ENCODE measurements around the gene ARSG. TPM values are rescaled to one million over a fixed set of nuclear protein-coding genes. Genes with fewer than 3 reads are reported as not detected.

ARSG gene
- total RNA-seq, 4 donors from 2014 or later = 2.2 to 5.5 (median 3.5) TPM

DNA sequence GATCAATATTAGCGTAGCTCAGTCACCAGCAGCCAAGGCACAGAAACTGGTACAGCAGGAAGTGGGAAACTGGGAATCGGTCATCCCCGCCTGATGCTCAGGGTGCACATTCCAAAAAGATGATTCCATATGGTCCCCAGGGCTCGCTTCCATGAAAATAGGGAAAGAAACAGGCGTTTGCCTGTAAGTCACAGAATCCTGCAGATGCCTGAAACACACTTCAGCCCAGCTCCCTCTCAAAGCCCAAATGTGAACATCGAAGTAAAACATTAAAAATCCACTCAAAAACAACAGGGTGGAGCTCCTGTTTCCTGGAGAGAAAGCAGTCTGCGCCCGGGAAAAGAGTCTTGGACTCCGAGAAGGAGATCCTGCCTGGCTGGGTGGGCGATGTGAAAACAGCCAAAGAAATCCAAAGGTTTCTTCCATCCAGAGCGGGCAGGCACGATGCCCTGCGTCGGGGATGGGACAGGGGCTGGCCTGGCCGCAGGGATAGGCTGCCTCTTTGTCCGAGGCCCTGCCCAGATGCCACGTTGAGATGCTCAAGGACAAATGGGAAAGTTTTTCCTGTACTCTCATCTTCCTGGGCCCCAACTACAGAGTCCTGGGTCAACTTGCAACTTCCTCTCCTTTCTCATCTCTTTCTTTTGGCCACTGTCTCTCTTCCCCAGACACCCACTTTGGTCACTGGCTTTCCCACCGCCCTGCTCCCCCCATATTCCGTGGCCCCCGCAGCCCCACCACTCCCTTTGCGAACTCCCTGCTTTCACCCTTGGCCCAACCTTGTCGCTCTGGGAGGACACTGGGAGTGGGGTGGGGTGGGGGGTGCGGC lies 165.3 kb downstream of the ARSG start:
- WGBS, 2 donors (ENCODE audit: low coverage in 1 of 2) = 0 to 12% methylated on average over 2 to 17 of the region's 23 CpGs
- Histone ChIP-seq H3K4me1 (peaks cover 0 to 49% (median 9%) of the 10 kb centered on the region in 3 donors), H3K27me3 (no peaks in the 10 kb centered on the region), H3K9me3 (no peaks in the 10 kb centered on the region), H3K4me3 (peak overlapping the region; percentile 59 to 92), H3K36me3 (peaks cover 0 to 16% of the 10 kb centered on the region in 2 donors), H3K27ac (peak overlapping the region; percentile 88 to 99 (median 95))
- peak; percentile 72 for ATAC-seq
- TF ChIP-seq POLR2A (IDR thresholded peaks at IDR 0.05) = peak in 1 of 2 donors; percentile 36
- TF ChIP-seq, protein P1, sequence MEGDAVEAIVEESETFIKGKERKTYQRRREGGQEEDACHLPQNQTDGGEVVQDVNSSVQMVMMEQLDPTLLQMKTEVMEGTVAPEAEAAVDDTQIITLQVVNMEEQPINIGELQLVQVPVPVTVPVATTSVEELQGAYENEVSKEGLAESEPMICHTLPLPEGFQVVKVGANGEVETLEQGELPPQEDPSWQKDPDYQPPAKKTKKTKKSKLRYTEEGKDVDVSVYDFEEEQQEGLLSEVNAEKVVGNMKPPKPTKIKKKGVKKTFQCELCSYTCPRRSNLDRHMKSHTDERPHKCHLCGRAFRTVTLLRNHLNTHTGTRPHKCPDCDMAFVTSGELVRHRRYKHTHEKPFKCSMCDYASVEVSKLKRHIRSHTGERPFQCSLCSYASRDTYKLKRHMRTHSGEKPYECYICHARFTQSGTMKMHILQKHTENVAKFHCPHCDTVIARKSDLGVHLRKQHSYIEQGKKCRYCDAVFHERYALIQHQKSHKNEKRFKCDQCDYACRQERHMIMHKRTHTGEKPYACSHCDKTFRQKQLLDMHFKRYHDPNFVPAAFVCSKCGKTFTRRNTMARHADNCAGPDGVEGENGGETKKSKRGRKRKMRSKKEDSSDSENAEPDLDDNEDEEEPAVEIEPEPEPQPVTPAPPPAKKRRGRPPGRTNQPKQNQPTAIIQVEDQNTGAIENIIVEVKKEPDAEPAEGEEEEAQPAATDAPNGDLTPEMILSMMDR (IDR thresholded peaks at IDR 0.05) = no peak
- peak; percentile 44 for TF ChIP-seq POLR2AphosphoS5 (IDR thresholded peaks at IDR 0.05)
- TF ChIP-seq EP300 (IDR thresholded peaks at IDR 0.05) = no peak

DNA sequence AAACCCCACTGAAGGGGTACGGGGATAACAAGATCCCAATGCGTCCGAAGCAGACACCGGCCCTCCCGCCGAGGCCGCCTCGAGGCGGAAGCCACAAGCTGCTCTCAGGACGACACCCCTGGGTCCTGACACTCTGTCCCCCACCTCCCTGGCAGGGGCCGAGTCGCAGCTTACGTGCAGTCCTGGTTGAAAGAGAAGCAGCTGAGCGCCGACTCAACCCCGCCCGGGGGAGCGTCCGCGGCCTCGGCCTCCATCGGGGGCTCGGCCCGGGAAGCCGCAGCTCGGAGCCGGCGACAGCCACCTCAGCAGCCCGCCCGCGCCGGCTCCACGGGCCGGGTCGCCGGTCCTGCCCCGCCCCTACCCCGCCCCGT lies 165.9 kb downstream of the ARSG start, which contains the start of gene WIPI1:
WIPI1 (minus strand) TSS at position 329 of the 371 bp plus-strand sequence; CDS start at position 254, 75 bp downstream.
- peak within 1 kb of the TSS; percentile 59 to 92 for H3K4me3 ChIP-seq
- WGBS, 2 donors (ENCODE audit: low coverage in 1 of 2) = no CpG with 5 or more reads among the region's 39 CpGs
- H3K27me3 ChIP-seq = no peaks in the 10 kb centered on the region
- peak within 1 kb of the TSS; percentile 88 to 99 (median 95) for H3K27ac ChIP-seq
- peak; percentile 17 for ATAC-seq
- TF ChIP-seq, protein P1 (IDR thresholded peaks at IDR 0.05) = no peak
- TF ChIP-seq POLR2A (IDR thresholded peaks at IDR 0.05) = peak; percentile 46 to 67
- peaks cover 0 to 49% (median 9%) of the 10 kb centered on the region in 3 donors for H3K4me1 ChIP-seq
- no peaks in the 10 kb centered on the region for H3K9me3 ChIP-seq
- H3K36me3 ChIP-seq = peaks cover 0 to 10% of the 10 kb centered on the region in 2 donors

DNA sequence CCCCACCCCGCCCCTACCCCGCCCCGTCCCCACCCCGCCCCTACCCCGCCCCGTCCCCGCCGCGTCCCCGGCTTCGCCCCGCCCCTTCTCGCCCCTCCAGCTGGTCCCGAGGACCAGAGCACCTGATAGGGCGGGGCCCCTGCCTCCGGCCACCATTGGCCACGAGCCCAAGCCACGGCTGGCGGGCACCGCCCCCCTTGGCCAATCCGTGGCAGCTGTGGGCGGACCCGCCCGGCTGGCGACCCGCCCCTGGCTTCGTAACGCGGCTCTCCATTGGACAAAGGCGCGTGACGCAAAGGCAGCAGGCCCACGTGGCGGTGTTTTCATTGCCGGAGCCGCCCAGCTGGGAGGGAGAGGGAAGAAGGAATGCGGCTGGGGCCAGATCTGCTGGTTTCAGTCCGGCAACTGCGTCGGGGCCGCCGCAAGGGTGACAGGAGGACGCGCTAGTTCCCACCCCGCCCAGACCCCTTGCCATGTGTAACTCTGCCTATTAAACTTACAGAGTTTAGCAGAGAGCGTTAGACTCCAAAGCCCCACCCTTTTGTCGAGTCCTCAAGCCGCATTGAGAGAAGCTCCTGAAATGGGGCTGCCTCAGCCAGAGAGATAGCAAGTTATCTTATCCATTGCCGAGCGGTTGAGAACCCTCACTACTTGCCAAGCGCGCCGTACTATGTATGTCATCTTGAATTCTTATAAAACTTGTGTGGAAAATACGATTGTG lies 166.4 kb downstream of the ARSG start:
- peaks cover 0 to 51% (median 9%) of the 10 kb centered on the region in 3 donors for H3K4me1 ChIP-seq

DNA sequence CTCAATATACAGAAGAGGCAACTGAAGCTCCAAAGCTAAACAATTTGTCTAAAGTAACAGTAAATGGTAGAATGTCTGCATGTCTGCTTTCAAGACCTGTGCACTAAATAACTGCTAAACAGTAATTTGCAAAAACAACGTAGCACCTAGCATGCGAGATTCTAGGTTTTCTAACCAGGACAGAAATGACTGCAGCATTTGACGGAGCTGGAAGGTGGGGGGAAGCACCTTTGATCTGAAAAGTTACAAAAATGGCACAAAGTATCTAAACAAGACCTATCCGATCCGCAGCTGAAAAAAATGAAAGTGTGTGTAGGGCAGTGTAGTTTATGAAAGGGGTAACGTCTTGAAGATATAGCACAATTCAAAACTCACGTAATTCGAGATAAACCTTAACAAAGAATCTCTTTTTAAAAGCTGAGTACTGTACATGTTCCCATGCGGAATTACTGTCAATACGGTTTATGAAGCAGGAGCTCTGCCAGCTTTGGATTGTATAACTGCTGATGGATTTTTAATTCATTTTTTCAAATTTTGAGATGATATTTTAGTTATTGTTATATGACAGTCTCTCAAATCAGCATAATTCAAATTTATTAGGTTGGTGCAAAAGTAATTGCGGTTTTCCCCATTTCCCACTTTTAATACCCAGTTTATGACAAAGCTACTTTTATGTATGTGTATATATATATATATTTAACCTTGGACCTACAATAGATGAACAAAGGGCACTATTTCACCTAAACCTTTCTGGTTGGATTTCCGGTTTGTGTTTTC lies 167.2 kb downstream of the ARSG start:
- Histone ChIP-seq H3K27ac (peak overlapping the region; percentile 64 to 99 (median 95)), H3K4me3 (peak overlapping the region; percentile 49 to 92), H3K36me3 (no peaks in the 10 kb centered on the region), H3K4me1 (peaks cover 0 to 46% (median 9%) of the 10 kb centered on the region in 3 donors), H3K27me3 (no peaks in the 10 kb centered on the region), H3K9me3 (no peaks in the 10 kb centered on the region)
- WGBS, 2 donors (ENCODE audit: low coverage in 1 of 2) = 31 to 33% methylated on average over 12 of the region's 12 CpGs
- TF ChIP-seq POLR2A (IDR thresholded peaks at IDR 0.05) = no peak
- no peak for TF ChIP-seq EP300 (IDR thresholded peaks at IDR 0.05)
- TF ChIP-seq, protein P1 (IDR thresholded peaks at IDR 0.05) = no peak
- no peak for TF ChIP-seq POLR2AphosphoS5 (IDR thresholded peaks at IDR 0.05)
- ATAC-seq = no peak

More for the DNA sequence above, 166.4 kb downstream of the ARSG start:
- TF ChIP-seq POLR2AphosphoS5 (IDR thresholded peaks at IDR 0.05) = peak; percentile 77
- no peak for TF ChIP-seq EP300 (IDR thresholded peaks at IDR 0.05)
- peak; percentile 76 to 81 for TF ChIP-seq POLR2A (IDR thresholded peaks at IDR 0.05)
- TF ChIP-seq, protein P1 (IDR thresholded peaks at IDR 0.05) = peak in 2 of 4 experiments; percentile 16 to 27
- 1% methylated on average over 11 of the region's 54 CpGs; no CpG with 5 or more reads in 1 of the 2 donors for WGBS, 2 donors (ENCODE audit: low coverage in 1 of 2)
- peak; percentile 93 for ATAC-seq
- H3K9me3 ChIP-seq = no peaks in the 10 kb centered on the region
- peaks cover 0 to 4% of the 10 kb centered on the region in 2 donors for H3K36me3 ChIP-seq
- H3K27me3 ChIP-seq = no peaks in the 10 kb centered on the region
- peak overlapping the region; percentile 59 to 92 for H3K4me3 ChIP-seq
- peak overlapping the region; percentile 64 to 99 (median 95) for H3K27ac ChIP-seq

Data from gastroesophageal sphincter (tissue), 4 donors.